T-cell (primary cell): ENCODE results near the gene GLYATL2. TPM values are rescaled to one million over a fixed set of nuclear protein-coding genes. Genes with fewer than 3 reads are reported as not detected.

Experiments
- ATAC-seq, 4 experiments: fragments of 200-7000 bp in 3 of 4; fragments of 150-1000 bp in 1 of 4; cut with Tn5 transposase; replicated peaks in 1 of 4; 1 replicate in 3 of 4; 2 replicates in 1 of 4; pipeline ENCODE4 v1.10.0; 2021; ENCODE audit warnings: moderate library complexity in 3 of 4, mild to moderate bottlenecking in 2 of 4, moderate number of reproducible peaks in 1 of 4
- CTCF ChIA-PET, 2 donors: fragments of 300-600 bp; sonication (Branson Sonifier 250); formaldehyde crosslinking; loops; one replicate each; lab custom pipeline; 2022; ENCODE audit warnings: antibody characterized with exemption in 2 of 2; lab: Charles Lee
- POLR2A ChIA-PET, 2 donors: fragments of 300-600 bp; sonication (Branson Sonifier 250); formaldehyde crosslinking; loops; one replicate each; lab custom pipeline; 2022; ENCODE audit warnings: antibody characterized with exemption in 2 of 2; lab: Charles Lee
- DNase-seq, 35 experiments: peaks; one replicate each; pipeline versions ENCODE4 v3.0.0 to v3.0.0-alpha.2; 2013 to 2023
- H3K27ac ChIP-seq: one replicate; pipeline ENCODE4 v1.5.1; 2013; ENCODE audit warnings: low read length
- H3K27me3 ChIP-seq, 2 experiments: replicated peaks in 1 of 2; 1 replicate in 1 of 2; 2 replicates in 1 of 2; pipeline versions ENCODE4 v1.6.1 to v1.7.0; 2013; ENCODE audit warnings: low read length in 1 of 2, mixed read lengths in 1 of 2; ENCODE audit not compliant: control insufficient read depth in 2 of 2, insufficient read depth in 2 of 2; ENCODE audit errors: extremely low read depth in 1 of 2
- H3K36me3 ChIP-seq, 2 donors: 1 replicate in 1 of 2; 2 replicates in 1 of 2; pipeline versions ENCODE4 v1.6.1 to v1.7.0; 2013; ENCODE audit warnings: low read length in 1 of 2; ENCODE audit not compliant: control insufficient read depth in 2 of 2, insufficient read depth in 1 of 2; ENCODE audit errors: extremely low read depth in 1 of 2
- H3K4me1 ChIP-seq, 2 experiments: 1 replicate in 1 of 2; 2 replicates in 1 of 2; pipeline versions ENCODE4 v1.6.1 to v1.7.0; 2013; ENCODE audit warnings: low read length in 2 of 2, mixed read lengths in 1 of 2; ENCODE audit not compliant: insufficient read depth in 2 of 2, control insufficient read depth in 1 of 2; ENCODE audit errors: extremely low read depth in 1 of 2
- H3K4me3 ChIP-seq, 2 donors: 1 replicate in 1 of 2; 2 replicates in 1 of 2; pipeline versions ENCODE4 v1.5.1 to v1.7.0; 2013; ENCODE audit warnings: mild to moderate bottlenecking in 2 of 2, low read length in 1 of 2, moderate library complexity in 1 of 2; ENCODE audit not compliant: control insufficient read depth in 1 of 2; ENCODE audit errors: extremely low read depth in 1 of 2
- H3K9me3 ChIP-seq: 2 replicates; pipeline ENCODE4 v1.7.0; 2013
- H3K27ac Mint-ChIP-seq, 2 donors: one replicate each; pipeline ENCODE4 v1.8.0; 2020 to 2021; ENCODE audit warnings: mild to moderate bottlenecking in 2 of 2, mixed read lengths in 2 of 2
- H3K27me3 Mint-ChIP-seq, 2 donors: one replicate each; pipeline ENCODE4 v1.8.0; 2021 to 2022; ENCODE audit warnings: mixed read lengths in 2 of 2
- H3K36me3 Mint-ChIP-seq: one replicate; pipeline ENCODE4 v1.8.0; 2021; ENCODE audit warnings: mixed read lengths
- H3K4me1 Mint-ChIP-seq, 3 donors: one replicate each; pipeline ENCODE4 v1.8.0; 2020 to 2022; ENCODE audit warnings: mixed read lengths in 3 of 3, mild to moderate bottlenecking in 1 of 3
- H3K4me3 Mint-ChIP-seq, 3 donors: one replicate each; pipeline ENCODE4 v1.8.0; 2020 to 2022; ENCODE audit warnings: mild to moderate bottlenecking in 3 of 3, mixed read lengths in 3 of 3, moderate library complexity in 3 of 3
- H3K9me3 Mint-ChIP-seq, 3 donors: one replicate each; pipeline ENCODE4 v1.8.0; 2020 to 2022; ENCODE audit warnings: mixed read lengths in 3 of 3
- WGBS: methylation state at CpG from one replicate; pipeline ENCODE4 v1.1.5; 2013; ENCODE audit warnings: missing lambda C conversion rate; ENCODE audit not compliant: insufficient coverage; 5-methylcytosine and 5-hydroxymethylcytosine counted together
- total RNA-seq, 35 experiments: library from RNA in 6 of 35; stranded (reverse) in 6 of 35; fragments of 120-200 nt in 1 of 35; gene quantifications; one replicate each; pipeline versions ENCODE4 v1.2.1 to v1.2.4 and lab custom pipeline; 2013 to 2026

GLYATL2 gene
- total RNA-seq, 5 donors from 2014 or later (not counting 1 experiment from before 2014, with no cell fraction given): not detected

GRCh38 chr11:58787903-58788302 lies 56.6 kb downstream of the GLYATL2 start:
- H3K36me3 Mint-ChIP-seq: no peaks in the 10 kb centered on the region
- no peak overlapping the region for H3K4me3 ChIP-seq
- no peaks in the 10 kb centered on the region for H3K36me3 ChIP-seq
- no peaks in the 10 kb centered on the region for H3K9me3 Mint-ChIP-seq
- no peak overlapping the region for H3K4me3 Mint-ChIP-seq
- no peak overlapping the region for H3K27ac Mint-ChIP-seq
- H3K4me1 ChIP-seq: no peaks in the 10 kb centered on the region
- peaks cover 2 to 4% (median 2%) of the 10 kb centered on the region in 3 donors for H3K4me1 Mint-ChIP-seq
- ChIA-PET CTCF (interaction anchor here (0.6 to 5.6 kb wide), 5 partner anchors 134 to 1059 kb away, joined by 3 to 47 read pairs (median 4); no protein-coding TSS in a partner anchor), POLR2A (no interaction called here)
- H3K9me3 ChIP-seq: no peaks in the 10 kb centered on the region
- H3K27me3 Mint-ChIP-seq: peaks cover 7 to 14% of the 10 kb centered on the region in 2 donors
- H3K27me3 ChIP-seq: peaks cover 0 to 7% of the 10 kb centered on the region in 2 experiments
- no peak for DNase-seq
- no peak for ATAC-seq
- no peak overlapping the region for H3K27ac ChIP-seq

GRCh38 chr11:58786693-58787092 lies 57.8 kb downstream of the GLYATL2 start:
- Histone ChIP-seq H3K9me3 (no peaks in the 10 kb centered on the region), H3K36me3 (no peaks in the 10 kb centered on the region), H3K27ac (no peak overlapping the region), H3K4me3 (no peak overlapping the region), H3K4me1 (no peaks in the 10 kb centered on the region), H3K27me3 (peaks cover 0 to 7% of the 10 kb centered on the region in 2 experiments)
- H3K9me3 Mint-ChIP-seq: no peaks in the 10 kb centered on the region
- no peak overlapping the region for H3K4me3 Mint-ChIP-seq
- H3K27ac Mint-ChIP-seq: no peak overlapping the region
- WGBS: 78% methylated on average over 2 of the region's 3 CpGs
- ChIA-PET POLR2A (interaction anchor here (0.6 kb wide), 2 partner anchors 92 to 334 kb away, joined by 4 to 21 read pairs; no protein-coding TSS in a partner anchor), CTCF (interaction anchor here (0.6 to 5.6 kb wide), 3 partner anchors 133 to 1177 kb away, joined by 3 to 47 read pairs (median 4); partner anchors contain the start of gene OOSP4A (in 1 of the 2))
- no peak for DNase-seq
- H3K4me1 Mint-ChIP-seq: peaks cover 2 to 4% (median 2%) of the 10 kb centered on the region in 3 donors
- no peak for ATAC-seq
- H3K36me3 Mint-ChIP-seq: no peaks in the 10 kb centered on the region
- peaks cover 7 to 14% of the 10 kb centered on the region in 2 donors for H3K27me3 Mint-ChIP-seq

GRCh38 chr11:58784995-58785394 lies 59.5 kb downstream of the GLYATL2 start:
- POLR2A ChIA-PET: no interaction called here
- H3K9me3 Mint-ChIP-seq: peaks cover 0 to 7% (median 7%) of the 10 kb centered on the region in 3 donors
- Histone ChIP-seq H3K27me3 (peaks cover 0 to 7% of the 10 kb centered on the region in 2 experiments), H3K27ac (no peak overlapping the region), H3K4me1 (no peaks in the 10 kb centered on the region), H3K4me3 (no peak overlapping the region), H3K36me3 (no peaks in the 10 kb centered on the region), H3K9me3 (no peaks in the 10 kb centered on the region)
- H3K36me3 Mint-ChIP-seq: peaks cover 5% of the 10 kb centered on the region
- no peak overlapping the region for H3K27ac Mint-ChIP-seq
- no peak overlapping the region for H3K4me3 Mint-ChIP-seq
- no peak for ATAC-seq
- DNase-seq: no peak
- H3K27me3 Mint-ChIP-seq: peaks cover 3% of the 10 kb centered on the region in 2 donors
- CTCF ChIA-PET: interaction anchor here in 1 of 2 donors (5.6 kb wide), 1 partner anchor 131 kb away, joined by 47 read pairs; no protein-coding TSS in a partner anchor
- peaks cover 2 to 4% (median 2%) of the 10 kb centered on the region in 3 donors for H3K4me1 Mint-ChIP-seq

Other genes with a start within 250 kb of the GLYATL2 start
- 1 to 10 TPM; 2.4 to 4.3 (median 2.9) TPM for gene CNTF, start 222.0 kb downstream of the GLYATL2 start, total RNA-seq
- gene GLYAT, start 112.8 kb downstream of the GLYATL2 start, total RNA-seq: not detected
- gene GLYATL1, start 94.8 kb upstream of the GLYATL2 start, total RNA-seq: under 1 TPM in 1 of 5 donors, not detected in 4; 0.51 TPM
- not detected for gene GLYATL1B, start 241.6 kb upstream of the GLYATL2 start, total RNA-seq